Epithelial cell of prostate (primary cell): ENCODE measurements around the gene DUSP10.

ENCODE experiments used
- DNase-seq: peaks from one replicate; pipeline ENCODE4 v3.0.0-alpha.2; 2011; ENCODE audit warnings: low read depth, low spot score
- H3K27ac ChIP-seq: fragments of 450-650 bp; 2 replicates; pipeline ENCODE4 v1.5.1; 2017; ENCODE audit warnings: mild to moderate bottlenecking

DUSP10 gene

DNA sequence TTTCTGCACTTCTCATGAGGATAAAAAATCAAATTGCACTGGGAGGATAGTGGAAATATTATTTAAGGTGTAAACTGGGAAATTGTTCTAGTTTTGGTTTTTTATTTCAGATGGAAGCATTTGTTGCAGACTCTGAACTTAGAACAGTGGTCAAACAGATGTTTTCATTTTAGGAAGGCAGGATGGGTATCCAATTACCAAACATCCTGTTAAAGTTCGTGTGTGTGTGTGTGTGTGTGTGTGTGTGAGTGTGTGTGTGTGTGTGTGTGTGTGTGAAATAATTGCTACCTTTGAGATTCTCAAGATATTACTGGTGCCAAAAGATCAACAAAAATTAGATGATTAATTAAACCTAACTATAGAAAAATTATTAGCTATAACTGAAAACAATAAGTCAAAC lies 24.3 kb upstream of the DUSP10 start:
- no peak for DNase-seq
- no peak overlapping the region for H3K27ac ChIP-seq

DNA sequence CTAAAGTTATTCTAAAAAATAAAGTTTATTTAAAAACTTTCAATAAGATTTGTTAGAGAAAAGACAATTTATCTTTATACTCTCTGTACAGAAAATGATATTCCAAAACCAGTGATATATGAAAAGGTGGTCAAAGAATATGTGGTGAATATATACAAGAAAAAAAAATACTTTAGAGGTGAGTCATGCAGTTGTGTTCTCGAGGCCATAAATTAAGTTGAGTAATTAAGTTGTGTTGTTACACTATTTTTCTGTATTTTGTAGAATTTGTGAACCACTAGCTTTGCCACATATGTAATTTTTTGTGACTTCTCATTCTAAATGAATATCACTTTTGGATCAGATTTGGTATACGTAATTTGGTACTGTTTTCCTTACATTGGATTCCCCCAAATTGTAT lies 23.6 kb upstream of the DUSP10 start:
- no peak overlapping the region for H3K27ac ChIP-seq
- no peak for DNase-seq

- DNase-seq, result no peak
- no peak overlapping the region for H3K27ac ChIP-seq
Measured at GRCh38 chr1:221762121-221762520, 20.2 kb upstream of the DUSP10 start.

DNA sequence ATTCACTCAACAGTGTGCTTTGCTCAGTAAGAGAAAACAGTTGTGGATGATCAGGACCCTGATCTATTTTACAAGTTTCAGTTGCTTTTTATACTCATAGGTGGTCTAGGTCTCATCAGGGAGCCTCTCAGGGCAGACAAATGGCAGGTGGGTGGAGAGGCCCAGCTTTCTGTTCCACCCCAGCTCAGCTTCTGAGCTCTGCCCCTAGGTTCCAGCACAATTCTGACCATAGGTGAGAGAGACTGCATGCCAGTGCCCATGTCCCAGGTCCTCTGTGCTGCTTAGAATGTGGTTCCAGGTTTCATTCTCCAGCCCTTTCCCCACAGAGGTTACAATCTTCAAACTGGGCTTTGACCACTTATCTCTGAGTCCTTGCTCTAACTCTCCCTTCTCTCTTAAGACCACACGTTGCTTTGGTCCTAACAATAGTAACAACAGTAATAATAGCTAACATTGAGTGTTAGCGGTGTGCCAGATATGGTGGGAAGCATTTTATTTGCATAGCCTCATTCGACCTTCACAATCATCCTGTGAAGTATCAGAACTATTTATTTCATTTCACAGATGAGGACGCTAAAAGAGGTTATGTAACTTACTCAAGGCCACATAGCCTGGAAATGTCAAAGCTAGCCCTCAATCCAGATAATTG lies 19.6 kb upstream of the DUSP10 start:
- H3K27ac ChIP-seq, result no peak overlapping the region

DNA sequence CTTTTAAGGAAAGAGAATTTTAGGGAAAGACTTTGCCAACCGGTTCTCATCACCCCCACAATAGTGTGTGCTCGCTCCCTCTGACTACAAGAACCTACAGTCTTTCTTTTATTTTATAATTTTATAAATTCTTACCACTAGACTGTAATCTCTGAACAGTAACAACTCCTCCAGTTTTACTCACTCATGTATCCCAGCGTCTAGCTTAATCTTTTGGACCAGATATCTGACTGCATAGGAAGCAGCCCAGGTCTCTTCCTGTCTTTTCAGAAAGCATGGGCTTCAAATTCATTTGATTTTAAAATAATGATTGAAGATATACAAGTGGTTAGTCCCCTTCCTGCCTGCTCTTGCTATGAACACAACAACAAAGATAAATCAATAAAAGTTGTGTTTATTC lies 19.0 kb upstream of the DUSP10 start:
- no peak for DNase-seq
- no peak overlapping the region for H3K27ac ChIP-seq

More for the DNA sequence above, 19.6 kb upstream of the DUSP10 start:
- DNase-seq, result no peak

DNA sequence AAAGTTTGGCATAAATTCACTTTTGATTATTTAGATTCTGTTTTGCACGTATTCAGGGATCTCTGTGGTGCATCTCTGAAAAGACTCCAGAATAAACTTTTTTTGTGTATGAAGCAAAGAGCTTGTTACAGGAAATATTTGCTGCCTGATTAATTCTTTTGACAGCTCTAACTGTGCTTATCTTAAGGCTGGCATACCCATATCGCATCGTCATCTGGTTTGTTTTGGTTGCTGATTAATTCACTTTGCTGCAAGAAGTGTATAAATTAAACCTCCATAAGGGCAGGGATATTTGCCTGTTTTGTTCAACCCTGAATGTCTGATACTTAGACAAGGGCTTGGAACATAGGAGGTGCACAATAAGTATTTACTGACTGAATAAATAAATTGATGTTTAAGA lies 17.5 kb upstream of the DUSP10 start:
- H3K27ac ChIP-seq, result peak overlapping the region; percentile 48

GRCh38 chr1:221758455-221758854 lies 16.6 kb upstream of the DUSP10 start:
- DNase-seq, result no peak
- H3K27ac ChIP-seq, result peak overlapping the region; percentile 48

More for the DNA sequence above, 17.5 kb upstream of the DUSP10 start:
- no peak for DNase-seq

GRCh38 chr1:221756830-221757551 lies 15.1 kb upstream of the DUSP10 start:
- DNase-seq, result no peak

GRCh38 chr1:221753828-221754188 lies 11.9 kb upstream of the DUSP10 start:
- no peak overlapping the region for H3K27ac ChIP-seq
- no peak for DNase-seq

More at GRCh38 chr1:221756830-221757551, 15.1 kb upstream of the DUSP10 start:
- no peak overlapping the region for H3K27ac ChIP-seq

DNA sequence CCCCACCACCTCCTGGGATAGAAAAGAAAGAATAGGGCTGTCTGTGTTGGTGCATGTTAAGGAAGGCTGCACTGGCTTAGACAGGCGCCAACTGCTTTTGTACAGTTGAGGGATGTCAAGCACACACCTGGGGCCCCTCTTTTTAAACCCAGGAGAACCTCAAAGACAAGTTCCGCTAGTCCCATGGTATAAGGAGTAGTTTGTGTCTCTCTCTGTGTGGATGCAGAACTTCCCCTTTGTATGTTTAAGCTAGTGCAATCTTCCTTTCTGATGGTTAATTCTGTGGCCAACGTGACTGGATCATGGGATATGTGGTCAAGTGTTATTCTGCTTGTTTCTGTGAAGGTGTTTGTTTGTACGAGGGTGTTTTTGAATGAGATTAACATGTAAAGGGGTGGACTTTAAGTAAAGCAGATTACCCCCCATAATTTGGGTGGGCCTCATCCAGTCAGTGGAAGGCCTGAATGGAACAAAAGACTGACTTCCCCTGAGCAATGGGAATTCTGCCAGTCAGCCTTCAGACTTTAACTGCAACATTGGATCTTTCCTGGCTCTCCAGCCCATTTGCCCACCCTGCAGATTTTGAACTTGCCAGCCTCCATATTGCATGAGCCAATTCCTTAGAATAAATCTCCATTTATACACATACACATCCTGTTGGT lies 9.5 kb upstream of the DUSP10 start:
- H3K27ac ChIP-seq, result no peak overlapping the region
- no peak for DNase-seq

DNA sequence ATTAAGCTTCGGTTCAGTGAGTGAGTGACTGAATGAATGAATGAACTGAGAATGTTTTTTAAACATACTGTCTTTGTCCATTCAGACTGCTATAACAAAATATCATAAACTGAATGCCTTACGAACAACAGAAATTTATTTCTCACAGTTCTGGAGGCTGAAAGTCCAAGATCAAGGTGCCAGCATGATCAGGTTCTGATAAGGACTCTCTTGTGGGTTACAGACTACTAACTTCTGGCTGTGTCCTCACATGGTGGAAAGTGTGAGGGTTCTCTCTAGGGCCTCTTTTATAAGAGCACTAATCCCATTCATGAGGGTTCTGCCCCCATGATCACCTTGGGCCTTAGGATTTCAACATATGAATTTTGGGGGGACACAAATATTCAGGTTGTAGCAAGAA lies 7.1 kb upstream of the DUSP10 start:
- H3K27ac ChIP-seq, result no peak overlapping the region
- no peak for DNase-seq

GRCh38 chr1:221747839-221748238 lies 6.0 kb upstream of the DUSP10 start:
- DNase-seq, result no peak
- no peak overlapping the region for H3K27ac ChIP-seq

DNA sequence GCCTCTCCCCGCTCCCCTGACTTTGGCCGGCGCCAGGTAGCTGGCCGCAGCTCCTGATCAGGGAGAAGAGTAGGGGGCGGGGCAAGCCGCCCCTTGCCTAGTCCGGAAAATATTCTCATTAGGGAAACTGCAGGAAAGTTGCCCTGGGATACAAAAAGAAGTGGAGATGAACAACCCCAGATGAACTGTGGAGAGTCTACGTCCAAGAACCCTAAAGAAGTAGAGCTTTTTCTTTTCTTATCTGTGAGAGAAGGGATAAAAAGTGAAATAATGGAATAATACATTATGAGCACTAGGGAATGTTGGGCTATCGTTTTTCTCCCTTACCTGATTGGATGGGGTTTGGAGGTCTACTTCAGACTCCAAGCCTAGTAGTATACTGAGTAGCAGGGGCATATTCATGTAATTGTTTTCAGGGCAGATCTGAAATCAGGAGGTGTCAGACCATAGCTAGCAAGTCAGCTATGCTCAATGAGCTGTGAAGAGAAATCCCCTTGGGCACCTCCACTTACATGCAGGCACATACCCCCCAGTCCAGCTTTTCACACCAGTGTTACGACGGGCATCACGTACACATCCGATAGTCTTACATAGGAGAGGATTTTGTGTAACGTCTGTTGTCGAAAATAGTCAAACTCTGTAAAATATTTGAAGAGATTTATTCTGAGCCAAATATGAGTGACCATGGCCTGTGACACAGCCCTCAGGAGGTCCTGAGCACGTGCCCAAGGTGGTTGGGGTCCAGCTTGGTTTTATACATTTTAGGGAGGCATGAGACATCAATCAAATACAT lies 1.7 kb upstream of the DUSP10 start:
- DNase-seq, result no peak
- peak overlapping the region; percentile 96 for H3K27ac ChIP-seq

DNA sequence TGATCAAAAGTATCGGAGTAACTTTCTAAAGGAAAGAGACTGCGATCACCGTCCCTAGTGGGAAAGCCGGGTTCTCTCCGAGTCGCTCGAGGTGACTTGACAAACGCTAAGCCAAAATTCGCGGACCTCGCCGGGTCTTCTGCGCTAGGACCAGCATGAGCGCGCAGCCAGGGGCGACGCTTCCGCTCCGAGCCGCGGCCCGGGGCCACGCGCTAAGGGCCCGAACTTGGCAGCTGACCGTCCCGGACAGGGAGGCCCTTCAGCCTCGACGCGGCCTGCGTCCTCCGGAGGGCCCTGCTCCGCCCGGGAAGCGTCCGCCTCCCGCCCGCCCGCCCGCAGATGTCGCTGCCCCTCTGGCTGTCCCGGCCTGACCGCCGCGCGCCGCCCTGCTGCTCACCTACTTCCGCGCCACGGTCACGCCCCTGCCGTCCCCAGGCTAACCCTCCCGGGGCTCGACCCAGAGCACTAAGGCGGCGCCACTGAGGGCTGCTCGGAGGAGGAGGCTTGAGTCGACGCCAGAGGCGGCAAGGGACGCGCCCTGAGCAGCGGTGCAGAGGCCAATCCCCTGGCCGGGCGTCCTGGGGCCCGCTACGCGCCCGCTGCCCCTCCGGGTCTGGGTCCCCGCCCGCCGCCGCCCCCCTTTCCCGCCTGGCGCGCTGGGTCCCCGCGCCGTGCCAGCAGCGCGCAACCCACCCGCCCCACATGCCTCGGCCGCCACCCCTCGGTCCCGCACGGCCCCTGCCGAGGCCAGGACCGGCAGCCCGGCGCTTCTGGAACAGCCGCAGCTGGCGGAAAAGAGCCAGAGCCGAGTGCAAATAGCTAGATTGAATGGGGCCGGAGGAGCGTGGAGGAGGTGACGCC lies 896 bp upstream of the DUSP10 start:
- H3K27ac ChIP-seq, result peak overlapping the region; percentile 96
- DNase-seq, result peak; percentile 52

- no peak for DNase-seq
Measured at GRCh38 chr1:221740993-221741702, 741 bp downstream of the DUSP10 start.

GRCh38 chr1:221740369-221740992 lies 1.4 kb downstream of the DUSP10 start:
- no peak overlapping the region for H3K27ac ChIP-seq
- DNase-seq, result no peak

More at GRCh38 chr1:221740993-221741702, 741 bp downstream of the DUSP10 start:
- peak overlapping the region; percentile 96 for H3K27ac ChIP-seq

DNA sequence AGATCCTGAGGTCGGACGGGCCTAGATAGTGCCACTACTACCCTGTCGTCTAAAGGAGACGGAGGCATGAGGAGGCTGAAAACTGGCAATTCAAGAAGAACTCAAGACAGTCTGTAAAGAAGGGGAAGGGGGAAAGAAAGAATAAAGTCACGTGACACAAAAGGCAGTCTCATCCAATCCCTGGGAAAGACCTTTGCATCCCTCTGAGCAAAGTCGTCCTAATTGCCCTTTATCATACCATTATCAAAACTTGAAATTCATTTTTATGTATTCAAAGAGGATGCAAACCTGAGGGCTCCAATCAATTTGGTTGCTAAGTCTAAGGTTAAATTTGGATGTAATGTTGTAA lies 2.2 kb downstream of the DUSP10 start:
- DNase-seq, result no peak
- no peak overlapping the region for H3K27ac ChIP-seq

- DNase-seq, result no peak
- no peak overlapping the region for H3K27ac ChIP-seq
Measured at GRCh38 chr1:221739018-221739676, 2.7 kb downstream of the DUSP10 start.
